HG02884 (cell line): Measurements from ENCODE around the gene MT1G.
"Not testable (repeated sequence)": the region's sequence is repeated elsewhere in the genome, so short reads cannot be mapped to it uniquely, and the experiment has no call there.

ENCODE experiments used
- ATAC-seq: cut with Tn5 transposase; IDR thresholded peaks from one replicate; pipeline ENCODE4 v1.9.1; 2021; ENCODE audit warnings: mild to moderate bottlenecking, moderate library complexity; ENCODE audit not compliant: unreplicated experiment

The MT1G gene

DNA sequence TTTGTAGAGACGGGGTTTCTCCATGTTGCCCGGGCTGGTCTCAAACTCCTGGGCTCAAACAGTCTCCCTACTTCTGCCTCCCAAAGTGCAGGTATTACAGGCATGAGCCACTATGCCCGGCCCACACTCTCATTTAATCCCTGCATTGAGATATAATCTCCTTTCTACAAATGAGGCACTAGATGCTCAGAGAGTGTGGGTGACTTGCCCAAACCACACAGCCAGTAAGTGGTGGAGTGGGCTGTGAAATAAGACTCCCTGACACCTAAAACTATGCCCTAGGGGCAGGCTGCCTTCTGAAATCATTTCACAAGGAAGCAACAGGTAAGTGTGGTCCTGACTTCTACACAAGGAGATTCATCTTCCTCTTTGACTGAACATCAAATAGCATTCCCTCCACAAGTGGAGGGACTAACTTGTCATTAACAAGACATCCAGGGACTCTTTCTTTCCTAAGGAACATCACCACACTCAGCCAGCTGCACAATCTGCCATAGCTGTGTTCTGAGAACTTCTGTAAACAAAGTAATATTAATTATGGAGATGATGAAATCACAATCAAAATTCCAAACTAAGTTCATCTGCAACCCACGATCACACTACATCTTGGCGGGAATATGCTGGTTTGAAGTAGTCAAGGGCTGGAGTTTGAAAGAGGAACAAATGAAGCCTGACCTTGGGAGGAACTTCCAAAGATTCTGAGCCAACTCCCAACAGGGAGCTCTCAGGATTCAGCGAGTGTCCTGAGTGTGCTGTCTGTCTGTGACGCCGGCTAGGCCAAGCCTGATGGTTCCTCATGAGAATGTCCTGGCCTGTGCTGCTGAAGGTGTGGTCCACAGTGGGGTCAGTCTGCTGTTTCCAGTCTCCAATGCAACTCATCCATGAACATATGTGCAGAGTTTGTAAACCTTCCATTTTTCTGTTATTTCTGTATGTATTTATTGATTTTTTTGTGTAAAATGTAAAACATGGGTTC, 2.3 kb downstream of the MT1G start:
- not testable (repeated sequence) for ATAC-seq

DNA sequence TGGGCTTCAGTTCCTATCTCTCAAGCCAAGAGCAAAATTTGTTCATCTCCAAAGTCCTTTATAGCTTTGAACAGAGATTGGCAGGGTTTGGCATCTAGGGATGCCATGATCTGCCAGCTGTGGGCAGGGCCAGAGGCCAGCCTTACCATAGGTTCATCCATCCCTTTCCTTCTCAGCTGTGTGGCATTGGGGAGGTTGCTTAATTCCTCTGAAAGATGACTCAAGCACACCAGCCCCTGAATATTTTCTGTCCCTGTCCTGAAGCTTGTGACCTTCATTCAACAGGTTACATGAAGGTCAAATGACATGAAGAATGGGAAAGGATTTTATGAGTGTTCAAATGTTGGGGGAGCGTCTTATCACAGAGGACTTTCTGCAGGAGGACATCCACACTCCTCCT, 3.4 kb downstream of the MT1G start:
- ATAC-seq: no peak

DNA sequence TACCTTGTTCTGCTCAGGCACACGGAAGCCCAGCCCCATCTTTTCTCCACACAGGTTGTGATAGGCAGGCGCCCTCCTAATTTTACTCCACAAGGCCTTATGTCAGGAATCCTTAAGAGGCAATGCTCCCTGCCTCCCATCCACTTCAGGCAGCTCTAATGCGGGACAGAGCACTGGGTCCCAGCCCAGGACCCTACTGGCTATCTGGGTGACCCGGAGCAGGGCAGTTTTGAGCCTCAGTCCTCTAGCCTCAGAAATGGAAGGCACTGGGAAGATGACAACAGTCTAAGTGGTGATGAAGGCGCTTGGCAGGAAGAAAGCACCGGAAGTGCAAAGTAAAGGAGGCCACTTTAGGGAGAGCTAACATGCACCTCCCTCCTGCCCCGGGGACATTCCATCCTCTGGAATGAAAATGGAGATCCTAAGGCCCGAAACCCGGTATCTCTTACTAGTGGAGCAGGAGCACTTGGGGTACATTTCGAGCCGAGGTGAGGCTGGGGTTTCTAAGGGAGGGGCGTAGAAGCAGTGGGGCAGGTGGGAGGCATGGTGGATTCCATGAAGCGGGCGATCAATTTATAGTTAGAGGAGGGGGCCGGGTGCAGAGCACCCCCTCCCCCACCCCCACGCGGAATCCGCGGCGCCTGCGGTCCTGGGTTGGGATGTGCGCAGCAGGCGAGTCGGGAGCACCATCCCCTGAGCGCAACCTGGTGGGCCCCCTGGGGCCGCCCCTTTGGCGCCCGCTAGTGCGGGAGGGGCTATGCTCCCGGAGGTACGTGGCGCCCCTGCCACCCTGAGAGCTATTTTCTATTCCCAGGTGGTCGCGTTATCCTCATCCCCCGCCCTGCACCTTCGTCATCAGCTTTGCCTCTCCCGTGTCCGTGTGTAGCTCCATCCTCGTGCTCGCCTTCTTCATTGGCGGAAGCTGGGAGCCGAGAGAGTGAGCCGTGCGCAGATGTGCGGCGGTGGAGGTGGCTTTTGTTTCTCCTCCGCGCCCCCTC, 5.2 kb downstream of the MT1G start:
- ATAC-seq: no peak

DNA sequence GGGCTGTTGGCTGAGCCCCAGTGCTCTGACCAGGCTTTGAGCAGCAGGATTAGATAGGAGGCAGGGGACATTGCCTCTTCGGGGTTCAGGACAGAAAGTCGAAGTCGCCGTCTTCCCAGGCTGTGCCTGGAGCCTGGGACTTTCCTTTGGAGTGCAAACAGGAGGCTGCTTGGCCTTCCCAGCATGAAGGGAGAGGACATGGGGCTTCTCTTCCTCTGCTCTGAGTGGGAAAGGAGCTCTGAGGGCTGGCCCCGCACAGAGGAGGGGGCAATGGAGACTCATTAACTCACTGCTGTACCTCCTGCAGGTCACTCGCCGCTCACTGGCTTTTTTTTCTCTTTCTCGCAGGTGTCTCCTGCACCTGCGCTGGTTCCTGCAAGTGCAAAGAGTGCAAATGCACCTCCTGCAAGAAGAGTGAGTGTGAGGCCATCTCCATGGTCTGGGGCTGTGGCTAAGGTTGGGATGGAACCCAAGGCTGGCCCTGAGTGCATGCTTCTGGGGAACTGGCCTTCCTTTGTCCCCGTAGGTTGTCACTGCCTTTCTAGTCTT, 9.5 kb downstream of the MT1G start:
- no peak for ATAC-seq

DNA sequence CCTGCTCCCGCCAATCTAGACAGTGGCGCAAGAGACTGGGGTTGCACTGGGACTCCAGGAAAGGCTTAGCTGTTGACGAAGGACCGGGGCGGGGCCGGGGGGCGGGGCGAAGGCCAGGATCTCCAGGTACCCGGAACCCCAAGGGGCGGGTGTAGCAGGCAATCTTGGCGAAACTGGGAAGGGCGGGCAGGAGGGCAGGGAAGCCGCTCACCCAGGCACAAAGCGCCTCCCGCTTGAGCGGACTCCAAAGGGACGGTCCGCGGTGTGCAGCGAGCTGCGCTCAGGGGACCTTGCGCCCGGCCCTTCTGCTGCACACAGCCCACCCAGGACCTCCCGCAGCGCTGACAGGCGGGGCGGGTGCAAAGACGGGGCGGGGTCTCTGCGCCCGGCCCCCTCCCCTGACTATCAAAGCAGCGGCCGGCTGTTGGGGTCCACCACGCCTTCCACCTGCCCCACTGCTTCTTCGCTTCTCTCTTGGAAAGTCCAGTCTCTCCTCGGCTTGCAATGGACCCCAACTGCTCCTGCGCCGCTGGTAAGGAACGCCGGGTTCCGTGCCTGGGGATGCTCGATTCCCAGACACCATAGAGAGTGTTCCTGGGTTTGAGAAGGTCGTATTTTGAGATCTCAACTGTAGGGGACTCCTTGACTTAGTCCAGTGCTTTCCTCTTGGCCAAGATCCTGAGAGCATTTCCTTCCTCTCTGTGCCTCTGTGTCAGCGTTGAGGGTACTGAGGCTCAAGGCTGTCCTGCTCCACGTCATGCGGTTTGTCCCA, 10.1 kb downstream of the MT1G start, which contains the start of gene MT1F:
TSS of gene MT1F (plus strand) at position 405 of the 772 bp plus-strand sequence. CDS start at position 505, 100 bp downstream.
- ATAC-seq: no peak

DNA sequence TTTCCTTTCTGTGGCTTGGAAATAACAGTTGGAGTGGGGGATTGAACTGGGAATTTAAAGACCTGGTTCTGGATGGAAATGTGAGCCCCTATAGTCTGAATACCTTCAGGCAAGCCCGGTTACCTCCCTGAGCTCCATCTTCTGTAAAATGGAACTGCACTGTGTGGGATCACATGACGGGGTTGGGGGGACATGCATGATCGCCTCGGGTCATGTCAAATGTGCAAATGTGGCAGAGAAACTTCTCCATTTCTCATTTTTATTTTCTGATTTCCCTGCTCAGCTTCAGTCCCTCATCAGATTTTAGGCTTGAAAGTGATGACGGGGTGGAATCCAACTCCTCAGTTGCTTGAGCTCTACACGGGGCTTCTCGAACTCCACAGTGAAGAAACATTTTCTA, 14.6 kb downstream of the MT1G start:
- ATAC-seq: no peak

DNA sequence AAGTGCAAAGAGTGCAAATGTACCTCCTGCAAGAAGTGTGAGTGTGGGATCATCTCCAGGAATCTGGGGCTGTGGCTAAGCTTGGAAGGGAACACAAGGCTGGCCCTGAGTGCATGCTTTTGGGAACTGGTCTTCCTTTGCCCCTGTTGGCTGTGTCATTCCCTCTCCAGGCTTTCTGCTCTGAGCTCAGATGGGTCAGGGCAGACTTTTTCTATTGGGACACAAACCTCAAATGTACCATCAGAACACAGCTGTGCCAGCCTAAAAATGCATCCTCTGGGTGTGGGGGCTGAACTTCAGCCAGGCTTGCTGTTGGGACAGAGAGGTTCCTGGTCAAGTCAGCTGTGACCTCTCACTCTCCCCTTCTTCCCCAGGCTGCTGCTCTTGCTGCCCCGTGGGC, 15.3 kb downstream of the MT1G start:
- ATAC-seq: no peak

DNA sequence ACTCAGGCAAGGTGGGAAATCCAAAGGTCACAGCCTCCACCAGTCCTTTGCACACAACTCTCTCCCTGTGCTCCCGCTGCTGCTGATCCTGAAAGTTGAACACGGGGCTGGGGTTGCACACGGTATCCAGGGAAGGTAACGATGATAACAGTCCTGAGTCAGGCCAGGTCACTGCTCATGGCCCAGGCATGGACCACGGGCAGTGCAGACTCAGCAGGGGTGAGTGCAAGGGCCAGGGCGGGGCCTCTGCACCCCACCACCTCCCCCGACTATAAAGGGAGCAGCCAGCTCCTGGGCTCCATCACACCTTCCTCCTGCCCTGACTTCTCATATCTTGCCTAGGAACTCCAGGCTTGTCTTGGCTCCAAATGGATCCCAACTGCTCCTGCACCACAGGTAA, 16.3 kb downstream of the MT1G start, which contains the start of gene MT1B:
TSS of gene MT1B (plus strand) at position 301 of the 400 bp plus-strand sequence. CDS start at position 369, 68 bp downstream.
- no peak for ATAC-seq

DNA sequence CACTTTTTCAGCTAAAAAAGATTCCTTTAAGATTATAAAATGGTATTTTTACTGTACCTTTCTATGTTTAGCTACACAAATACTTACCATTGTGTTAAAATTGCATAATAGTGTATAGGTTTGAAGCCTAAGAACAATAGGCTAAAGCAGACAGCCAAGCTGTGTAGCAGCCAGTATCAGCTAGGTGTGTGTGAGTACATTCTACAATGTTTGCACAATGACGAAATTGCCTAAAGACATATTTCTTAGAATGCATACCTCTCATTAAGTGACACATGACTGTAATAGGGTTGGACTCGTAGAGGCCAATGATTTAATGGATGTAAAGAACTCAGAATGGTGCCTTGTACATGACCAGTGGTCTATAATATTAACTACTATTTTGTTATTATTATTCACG, 18.0 kb downstream of the MT1G start:
- ATAC-seq: no peak

DNA sequence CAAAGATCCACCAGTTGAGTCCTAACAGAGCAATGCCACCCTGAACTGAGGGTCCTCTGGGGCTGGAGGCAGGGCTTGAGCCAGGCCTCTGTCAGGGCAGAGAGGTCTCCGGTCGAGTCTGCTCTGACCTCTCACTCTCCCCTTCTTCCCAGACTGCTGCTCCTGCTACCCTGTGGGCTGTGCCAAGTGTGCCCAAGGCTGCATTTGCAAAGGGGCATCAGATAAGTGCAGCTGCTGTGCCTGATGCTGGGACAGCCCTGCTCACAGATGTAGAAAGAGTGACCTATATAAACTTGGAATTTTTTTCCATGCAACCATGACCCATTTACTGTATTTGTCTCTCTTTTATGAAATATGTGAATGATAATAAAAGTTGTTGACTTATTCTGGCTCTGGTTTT, 18.6 kb downstream of the MT1G start:
- no peak for ATAC-seq

DNA sequence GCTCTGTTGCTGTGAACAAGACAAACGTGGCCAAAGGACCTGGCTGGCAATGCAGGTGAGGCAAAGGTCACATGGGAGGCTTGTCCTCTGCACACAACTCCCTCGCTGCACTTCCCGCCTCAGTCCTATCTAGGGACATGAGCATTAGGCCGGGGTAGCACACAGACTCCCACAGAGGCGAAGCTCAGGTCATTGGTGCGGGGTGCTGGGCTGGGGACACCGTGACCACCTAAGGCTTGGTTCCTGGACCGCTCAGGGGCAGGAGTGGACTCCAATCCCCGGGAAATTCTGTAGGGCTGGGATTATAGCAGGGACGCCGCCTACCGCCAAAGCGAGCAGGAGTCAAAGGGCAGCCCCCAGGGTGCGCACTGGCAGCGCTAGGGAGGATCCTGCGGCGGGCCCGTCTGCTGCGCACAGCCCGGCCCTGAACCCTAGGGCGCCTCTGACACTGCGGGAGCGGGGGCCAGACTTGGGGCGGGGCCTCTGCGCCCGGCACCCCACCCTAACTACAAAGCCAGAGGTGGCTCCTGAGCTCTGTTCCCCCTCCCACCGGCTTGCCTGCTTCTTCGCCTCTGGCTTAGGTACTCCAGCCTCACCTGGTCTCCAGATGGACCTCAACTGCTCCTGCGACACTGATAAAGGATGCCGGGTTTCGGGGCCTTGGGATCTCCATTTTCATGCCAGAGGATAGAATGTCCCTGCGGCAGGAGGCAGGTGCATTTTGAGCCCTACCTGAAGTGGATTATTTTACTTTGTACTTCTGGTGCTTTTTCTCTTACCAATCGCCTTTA, 20.0 kb downstream of the MT1G start:
- ATAC-seq: no peak

DNA sequence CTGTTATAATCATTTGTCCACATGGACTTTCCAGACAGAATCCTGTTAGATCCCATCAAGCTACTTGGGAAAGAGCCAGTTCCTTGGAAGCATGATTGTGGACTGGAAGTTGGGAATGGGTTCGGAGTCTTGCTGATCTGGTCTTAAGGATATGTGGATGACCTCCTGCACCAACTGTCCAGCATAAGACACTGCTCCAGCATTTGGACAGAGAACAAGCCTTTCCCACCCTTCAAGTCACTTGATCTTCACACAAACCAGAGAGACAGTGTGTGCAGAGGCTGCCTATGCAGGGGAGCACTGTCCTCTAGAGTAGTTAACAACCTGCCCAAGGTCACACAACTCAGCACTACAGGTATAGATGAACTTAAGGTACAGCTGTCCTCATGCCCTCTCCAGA, 22.0 kb downstream of the MT1G start:
- ATAC-seq: no peak

DNA sequence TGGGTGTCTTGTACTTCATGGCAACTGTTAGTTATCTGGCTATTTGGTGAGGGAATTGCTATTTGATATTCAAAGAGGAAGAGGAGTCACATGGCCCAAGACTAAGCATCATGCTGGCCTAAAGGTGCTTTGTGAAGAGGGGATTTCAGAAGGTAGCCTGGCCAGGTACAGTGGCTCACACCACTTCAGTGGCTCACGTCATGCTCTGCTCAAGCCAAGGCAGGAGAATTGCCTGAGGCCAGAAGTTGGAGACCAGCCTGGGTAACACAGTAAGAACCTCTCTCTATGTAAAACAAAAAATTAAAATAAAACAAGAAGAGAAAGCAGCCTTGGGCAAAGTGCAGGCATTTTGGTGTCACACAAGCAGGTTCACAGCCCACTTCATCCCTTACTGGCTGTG, 22.6 kb downstream of the MT1G start:
- no peak for ATAC-seq

DNA sequence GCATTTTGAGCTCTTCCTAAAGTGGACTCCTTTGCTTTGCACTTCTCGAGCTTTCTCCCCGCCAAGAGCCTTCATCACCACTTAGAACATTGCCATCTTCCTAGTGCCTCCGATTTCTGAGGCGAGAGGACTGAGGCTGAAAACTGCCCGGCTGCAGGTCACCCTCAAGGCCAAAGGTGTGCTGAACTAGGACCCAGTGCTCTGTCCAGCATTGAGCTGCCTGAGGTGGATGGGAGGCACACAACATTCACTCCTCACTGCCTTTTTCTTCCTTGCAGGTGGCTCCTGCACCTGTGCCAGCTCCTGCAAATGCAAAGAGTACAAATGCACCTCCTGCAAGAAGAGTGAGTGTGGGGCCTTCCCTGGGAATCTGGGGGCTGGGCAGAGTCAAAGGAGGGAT, 24.0 kb downstream of the MT1G start:
- ATAC-seq: no peak

DNA sequence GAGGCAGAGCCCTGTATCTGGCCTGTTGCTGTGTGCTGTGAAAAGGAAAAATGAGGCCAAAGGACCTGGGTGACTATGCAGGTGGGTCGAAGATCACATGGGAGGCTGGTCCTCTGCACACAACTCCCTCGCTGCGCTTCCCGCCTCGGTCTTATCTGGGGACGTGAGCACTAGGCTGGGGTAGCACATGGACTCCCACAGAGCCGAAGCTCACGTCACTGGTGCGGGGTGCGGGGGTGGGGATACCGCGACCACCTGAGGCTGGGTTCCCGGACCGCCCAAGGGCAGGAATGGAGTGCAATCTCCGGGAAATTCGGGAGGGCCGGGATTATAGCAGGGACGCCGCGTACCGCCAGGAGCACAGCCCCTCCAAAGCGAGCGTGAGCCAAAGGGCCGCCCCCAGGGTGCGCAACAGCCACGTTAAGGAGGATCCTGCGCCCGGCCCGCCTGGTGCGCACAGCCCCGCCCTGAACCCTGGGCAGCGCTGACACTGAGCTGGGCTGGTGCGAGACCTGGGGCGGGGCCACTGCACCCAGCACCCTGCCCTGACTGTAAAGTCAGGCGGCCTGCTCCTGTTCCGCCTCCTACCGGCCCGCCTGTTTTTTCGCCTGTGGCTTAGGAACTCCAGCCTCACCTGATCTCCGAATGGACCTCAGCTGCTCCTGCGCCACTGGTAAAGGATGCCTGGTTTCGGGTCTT, 24.6 kb downstream of the MT1G start:
- no peak for ATAC-seq

DNA sequence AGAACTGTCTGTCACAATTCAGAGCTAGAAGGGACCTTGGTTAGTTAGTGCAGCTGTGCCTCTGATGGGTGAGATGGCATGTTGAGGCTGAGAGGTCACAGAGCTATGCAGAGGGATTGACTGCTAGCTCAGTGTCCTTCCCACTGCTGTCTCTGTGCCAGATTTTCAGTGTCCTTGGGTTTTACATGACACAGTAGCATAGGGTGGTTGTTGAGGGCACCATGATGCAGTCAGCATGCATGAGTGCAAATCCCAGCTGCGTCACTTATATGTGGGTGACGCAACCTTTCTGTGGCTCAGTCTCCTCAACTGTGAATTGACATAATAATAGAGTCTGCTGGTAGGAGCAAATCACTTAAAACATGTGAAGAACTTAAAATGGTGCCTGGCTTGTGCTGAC, 26.7 kb downstream of the MT1G start:
- no peak for ATAC-seq

DNA sequence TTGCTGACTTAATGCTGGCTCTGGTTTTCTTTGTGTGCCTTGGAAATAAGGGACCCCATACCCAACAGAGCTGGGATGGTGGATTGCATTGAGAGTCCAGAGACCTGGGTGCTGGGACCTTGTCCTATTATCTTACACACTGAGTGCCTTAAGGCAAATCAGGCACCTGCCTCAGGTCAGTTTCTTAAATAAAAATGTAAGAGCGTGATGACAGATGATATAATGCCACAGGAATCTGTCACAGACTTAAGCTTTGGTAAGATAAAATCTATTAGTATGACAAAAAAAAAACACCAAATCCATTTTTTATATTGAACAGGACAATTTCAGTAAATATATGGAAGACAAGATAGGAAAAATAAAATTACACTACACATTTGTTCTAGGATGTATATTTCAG, 27.8 kb downstream of the MT1G start:
- ATAC-seq: no peak

DNA sequence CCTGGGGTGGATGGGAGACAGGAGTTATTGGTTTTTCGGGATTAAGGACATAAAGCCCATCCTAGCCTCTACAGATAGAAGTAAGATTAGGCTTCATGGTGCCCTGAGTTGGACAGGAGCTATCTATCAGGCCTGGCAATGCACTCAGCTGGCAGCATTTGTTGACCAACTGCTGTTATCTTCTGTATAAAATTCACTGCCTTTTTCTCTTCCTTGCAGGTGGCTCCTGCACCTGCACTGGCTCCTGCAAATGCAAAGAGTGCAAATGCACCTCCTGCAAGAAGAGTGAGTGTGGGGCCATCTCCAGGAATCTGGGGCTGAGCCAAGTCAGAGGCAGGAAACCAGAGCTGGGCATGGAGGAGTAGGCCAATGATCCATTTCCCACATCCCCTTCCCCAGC, 28.8 kb downstream of the MT1G start:
- ATAC-seq: no peak
